GM23338 (cell line): ENCODE data around the gene EYA3. TPM values are rescaled to one million over a fixed set of nuclear protein-coding genes. Genes with fewer than 3 reads are reported as not detected.

Experiments used
- ATAC-seq: fragments of 200-7000 bp; cut with Tn5 transposase; 3 replicates; pipeline ENCODE4 v1.9.1; 2020
- DNase-seq: peaks from one replicate; pipeline ENCODE4 v3.0.0-alpha.2; 2015; ENCODE audit warnings: low spot score
- H2AFZ ChIP-seq: fragments of 200-600 bp; sonication (generic); 2 replicates; pipeline ENCODE4 v1.8.0; 2016; ENCODE audit warnings: antibody characterized with exemption, mild to moderate bottlenecking, moderate library complexity
- H3F3A ChIP-seq: fragments of 200-600 bp; sonication (generic); replicated peaks from 2 replicates; pipeline ENCODE4 v1.8.0; 2017; ENCODE audit warnings: antibody characterized with exemption, mixed run types, low read depth
- H3K27ac ChIP-seq: fragments of 200-600 bp; sonication (generic); 2 replicates; pipeline ENCODE4 v1.6.1; 2016; ENCODE audit warnings: low read depth
- H3K27me3 ChIP-seq: fragments of 200-600 bp; sonication (generic); 2 replicates; pipeline ENCODE4 v1.8.0; 2016; ENCODE audit warnings: mild to moderate bottlenecking, mixed run types, moderate library complexity; ENCODE audit not compliant: insufficient read depth
- H3K36me3 ChIP-seq: fragments of 200-600 bp; sonication (generic); 2 replicates; pipeline ENCODE4 v1.8.0; 2016; ENCODE audit warnings: mild to moderate bottlenecking; ENCODE audit not compliant: insufficient read depth
- H3K4me1 ChIP-seq: fragments of 200-600 bp; sonication (generic); 2 replicates; pipeline ENCODE4 v1.8.0; 2016; ENCODE audit warnings: mild to moderate bottlenecking, moderate library complexity; ENCODE audit not compliant: insufficient read depth
- H3K4me2 ChIP-seq: fragments of 200-600 bp; sonication (generic); 2 replicates; pipeline ENCODE4 v1.7.1; 2017; ENCODE audit warnings: mixed run types
- H3K4me3 ChIP-seq: fragments of 200-600 bp; sonication (generic); 2 replicates; pipeline ENCODE4 v1.6.1; 2016; ENCODE audit warnings: mixed run types
- H3K79me2 ChIP-seq: fragments of 200-600 bp; sonication (generic); replicated peaks from 2 replicates; pipeline ENCODE4 v1.8.0; 2017; ENCODE audit warnings: mild to moderate bottlenecking; ENCODE audit not compliant: insufficient read depth
- H3K9me2 ChIP-seq: fragments of 200-600 bp; sonication (generic); 2 replicates; pipeline ENCODE4 v1.8.0; 2017; ENCODE audit not compliant: insufficient read depth
- H4K20me1 ChIP-seq: fragments of 200-600 bp; sonication (generic); replicated peaks from 2 replicates; pipeline ENCODE4 v1.8.0; 2017; ENCODE audit warnings: mild to moderate bottlenecking; ENCODE audit not compliant: insufficient read depth
- H3K27ac Mint-ChIP-seq: 2 replicates; pipeline ENCODE4 v1.8.0; 2020; ENCODE audit warnings: inconsistent platforms, mild to moderate bottlenecking, moderate library complexity, mixed read lengths
- H3K27me3 Mint-ChIP-seq: 3 replicates; pipeline ENCODE4 v1.8.0; 2022; ENCODE audit warnings: low read depth, mild to moderate bottlenecking, moderate library complexity, mixed read lengths, inconsistent platforms; ENCODE audit not compliant: insufficient read depth, poor library complexity
- H3K36me3 Mint-ChIP-seq: 3 replicates; pipeline ENCODE4 v1.8.0; 2021; ENCODE audit warnings: low read depth, mild to moderate bottlenecking, inconsistent platforms, moderate library complexity, mixed read lengths
- H3K4me1 Mint-ChIP-seq: 3 replicates; pipeline ENCODE4 v1.8.0; 2020; ENCODE audit warnings: mild to moderate bottlenecking, inconsistent platforms, mixed read lengths
- H3K4me3 Mint-ChIP-seq: 3 replicates; pipeline ENCODE4 v1.8.0; 2021; ENCODE audit warnings: moderate library complexity, mild to moderate bottlenecking, inconsistent platforms, mixed read lengths
- H3K9me3 Mint-ChIP-seq: 3 replicates; pipeline ENCODE4 v1.8.0; 2020; ENCODE audit warnings: moderate library complexity, mild to moderate bottlenecking, inconsistent platforms, mixed read lengths
- CREB1 ChIP-seq: fragments of 250-450 bp; sonication (Bioruptor Pico); IDR thresholded peaks from 2 replicates; pipeline ENCODE4 v1.5.0; 2020; ENCODE audit warnings: low read depth, mild to moderate bottlenecking, moderate library complexity
- CTCF ChIP-seq, 2 experiments: fragments of 200-600 bp in 1 of 2; sonication (generic) in 1 of 2; conservative IDR thresholded peaks; 2 replicates each; pipeline versions ENCODE4 v1.5.1 to v1.6.1; 2016 to 2017; ENCODE audit warnings: antibody characterized with exemption in 2 of 2, low read depth in 2 of 2, mild to moderate bottlenecking in 2 of 2, moderate library complexity in 1 of 2
- ETS1 ChIP-seq: IDR thresholded peaks from 2 replicates; pipeline ENCODE4 v1.6.1; 2016; ENCODE audit warnings: antibody characterized with exemption
- EZH2 ChIP-seq: fragments of 200-600 bp; sonication (generic); IDR thresholded peaks from one replicate; pipeline ENCODE4 v1.8.0; 2017; ENCODE audit warnings: antibody characterized with exemption, mild to moderate bottlenecking, low read depth; ENCODE audit not compliant: unreplicated experiment
- EZH2phosphoT487 ChIP-seq: fragments of 200-600 bp; sonication (generic); IDR thresholded peaks from one replicate; pipeline ENCODE4 v1.8.1; 2018; ENCODE audit warnings: antibody characterized with exemption; ENCODE audit not compliant: unreplicated experiment
- JUNB ChIP-seq: IDR thresholded peaks from one replicate; pipeline ENCODE4 v1.6.1; 2016; ENCODE audit warnings: antibody characterized with exemption; ENCODE audit not compliant: unreplicated experiment
- NANOG ChIP-seq: IDR thresholded peaks from 2 replicates; pipeline ENCODE4 v1.6.1; 2016; ENCODE audit warnings: antibody characterized with exemption, borderline replicate concordance
- POLR2AphosphoS5 ChIP-seq: IDR thresholded peaks from 2 replicates; pipeline ENCODE4 v1.6.1; 2016; ENCODE audit warnings: antibody characterized with exemption, low read depth
- REST ChIP-seq: IDR thresholded peaks from one replicate; pipeline ENCODE4 v1.6.1; 2018; ENCODE audit warnings: antibody characterized with exemption; ENCODE audit not compliant: unreplicated experiment
- STAT1 ChIP-seq: IDR thresholded peaks from one replicate; pipeline ENCODE4 v1.6.1; 2016; ENCODE audit warnings: antibody characterized with exemption; ENCODE audit not compliant: unreplicated experiment
- ZNF114 ChIP-seq: fragments of 250-450 bp; sonication (Bioruptor Pico); IDR thresholded peaks from 2 replicates; pipeline ENCODE4 v1.5.0; 2020; ENCODE audit warnings: mild to moderate bottlenecking, moderate library complexity
- ZNF331 ChIP-seq: fragments of 250-450 bp; sonication (Bioruptor Pico); IDR thresholded peaks from 2 replicates; pipeline ENCODE4 v1.5.0; 2020; ENCODE audit warnings: low read depth, mild to moderate bottlenecking, moderate library complexity
- ZNF462 ChIP-seq: fragments of 250-450 bp; sonication (Bioruptor Pico); IDR thresholded peaks from 2 replicates; pipeline ENCODE4 v1.5.0; 2020; ENCODE audit warnings: mild to moderate bottlenecking, moderate library complexity
- polyA plus RNA-seq: library from polyadenylated mRNA; unstranded; fragments of >200 nt; fragmentation: Nextera tagmentation; extraction: Ambion mirVana; gene quantifications from 2 replicates; pipeline ENCODE4 v1.2.1, GENCODE V29; 2016
- total RNA-seq: library from RNA; depleted of rRNA; stranded (reverse); fragments of >200 nt; shearing (Covaris generic); gene quantifications from 2 replicates; pipeline ENCODE4 v1.2.3, GENCODE V29; 2014

The EYA3 gene
- total and polyA plus RNA-seq, 2 experiments from 2014 or later, result 12.5 to 33.6 TPM

GRCh38 chr1:28135371-28136168, 47.2 kb upstream of the EYA3 start:
- H2AFZ ChIP-seq, result no peak overlapping the region
- no peaks in the 10 kb centered on the region for H3K9me2 ChIP-seq
- H3K27ac Mint-ChIP-seq, result no peak overlapping the region
- no peak overlapping the region for H3K4me2 ChIP-seq
- H3K79me2 ChIP-seq, result no peaks in the 10 kb centered on the region
- no peaks in the 10 kb centered on the region for H3K9me3 Mint-ChIP-seq
- H3K4me1 ChIP-seq, result no peaks in the 10 kb centered on the region
- no peaks in the 10 kb centered on the region for H3F3A ChIP-seq
- no peak overlapping the region for H3K27ac ChIP-seq
- H3K4me3 Mint-ChIP-seq, result no peak overlapping the region
- H3K27me3 Mint-ChIP-seq, result peaks cover 7% of the 10 kb centered on the region
- H3K4me3 ChIP-seq, result no peak overlapping the region
- no peak for TF ChIP-seq EZH2
- TF ChIP-seq NANOG, result no peak
- no peak for TF ChIP-seq ZNF114 (CRISPR knock-in tag)
- TF ChIP-seq ZNF331 (CRISPR knock-in tag), result no peak
- TF ChIP-seq ETS1, result no peak
- no peak for TF ChIP-seq POLR2AphosphoS5
- no peak for TF ChIP-seq JUNB
- no peak for TF ChIP-seq CTCF (conservative IDR thresholded peaks at IDR 0.05; ENCODE audit: low read depth in 2 of 2)
- TF ChIP-seq EZH2phosphoT487, result no peak
- TF ChIP-seq STAT1, result no peak
- no peak for TF ChIP-seq ZNF462 (CRISPR knock-in tag)
- TF ChIP-seq REST, result no peak
- TF ChIP-seq CREB1 (CRISPR knock-in tag), result no peak
- H3K27me3 ChIP-seq, result no peaks in the 10 kb centered on the region
- no peaks in the 10 kb centered on the region for H3K36me3 Mint-ChIP-seq
- DNase-seq (no peak), ATAC-seq (no peak)
- H3K4me1 Mint-ChIP-seq, result peaks cover 3% of the 10 kb centered on the region; the same call in 1 of the 3 replicates
- H3K36me3 ChIP-seq, result no peaks in the 10 kb centered on the region
- H4K20me1 ChIP-seq, result no peaks in the 10 kb centered on the region; the same call in 1 of the 2 replicates
